Measurements from ENCODE around the gene RAB40C.

- TF ChIP-seq EZH2phosphoT487 (IDR thresholded peaks at IDR 0.05) (no peak), CTCF (IDR thresholded peaks at IDR 0.05) (no peak)
These were observed 49.1 kb upstream of the RAB40C start for GRCh38 chr16:540645-541340.

All from neural progenitor cell (in vitro differentiated cells).